HuH-7 (cell line): ENCODE measurements around the gene SLFN14.
"Not testable (repeated sequence)": the region's sequence is repeated elsewhere in the genome, so short reads cannot be mapped to it uniquely, and the experiment has no call there.

Experiments
- DNase-seq: peaks from one replicate; pipeline ENCODE4 v3.0.0; 2011; ENCODE audit warnings: low spot score

SLFN14 gene

DNA sequence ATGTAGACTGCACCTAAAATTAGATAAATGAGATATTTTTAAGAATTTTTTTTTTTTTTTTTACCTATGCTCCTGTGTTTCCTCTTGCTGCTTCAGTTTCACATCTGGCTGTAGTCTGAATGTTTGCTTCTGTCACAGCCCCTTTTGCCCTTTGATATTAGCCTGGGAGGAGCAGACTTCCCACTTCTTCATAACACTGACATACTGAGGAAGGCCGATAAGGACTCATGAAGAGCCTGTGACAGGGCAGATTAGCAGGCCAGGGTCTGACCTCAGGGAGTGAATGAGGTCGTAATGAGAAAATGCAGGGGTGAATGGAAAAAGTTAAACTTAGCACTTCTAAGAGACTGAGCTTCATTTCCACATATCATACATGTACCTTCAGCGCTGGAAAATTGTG is at the start of gene SLFN14:
TSS of gene SLFN14 (minus strand) at position 117 of the 400 bp plus-strand sequence. CDS start 2,757 bp downstream, outside the sequence.
- DNase-seq, result no peak

DNA sequence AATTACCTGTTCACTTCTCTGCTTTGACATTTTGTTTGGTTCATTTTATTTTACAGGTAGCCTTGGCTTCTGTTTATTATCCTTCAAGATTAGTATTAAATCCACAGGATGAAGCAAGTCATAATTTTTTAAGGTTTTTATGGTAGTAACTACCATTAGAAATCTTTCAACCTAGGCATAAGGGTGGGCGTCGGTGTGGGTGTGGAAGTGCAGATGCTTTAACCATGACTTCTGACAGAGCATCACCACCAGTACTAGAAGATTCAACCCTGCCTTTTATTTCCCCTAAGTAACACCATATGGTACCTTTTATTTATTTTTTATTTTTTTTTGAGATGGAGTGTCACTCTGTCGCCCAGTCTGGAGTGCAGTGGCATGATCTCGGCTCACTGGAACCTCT is 49.2 kb upstream of the SLFN14 start:
- DNase-seq, result no peak

DNA sequence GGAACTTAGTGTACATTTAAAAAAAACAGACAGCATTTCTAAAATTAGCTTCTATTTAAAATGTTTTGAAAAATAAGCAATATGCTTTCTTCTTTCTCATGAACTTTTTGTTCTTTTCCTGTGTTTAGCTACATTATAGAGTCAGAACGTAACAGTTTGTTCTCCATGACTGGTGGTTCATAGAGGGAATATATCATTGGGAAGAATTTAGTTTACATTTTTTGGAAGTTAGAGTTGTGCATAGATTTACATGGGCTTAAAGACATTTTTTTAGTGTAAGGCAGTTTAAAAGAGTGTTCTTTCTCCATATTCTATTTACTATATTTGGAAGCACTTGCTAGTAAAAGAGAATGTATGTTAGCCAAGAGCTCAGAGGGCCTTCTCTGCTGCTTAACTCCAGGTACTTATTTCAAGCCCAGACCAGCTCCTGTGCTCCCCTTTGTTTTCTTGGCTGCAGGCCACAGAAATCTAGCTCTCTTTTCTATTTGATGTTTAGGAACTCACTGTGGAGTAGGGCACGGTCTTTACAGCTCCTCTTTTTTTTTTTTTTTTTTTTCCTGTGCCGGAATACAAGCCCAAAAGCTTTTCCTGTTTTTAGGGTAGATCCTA is 46.7 kb upstream of the SLFN14 start:
- DNase-seq, result no peak

DNA sequence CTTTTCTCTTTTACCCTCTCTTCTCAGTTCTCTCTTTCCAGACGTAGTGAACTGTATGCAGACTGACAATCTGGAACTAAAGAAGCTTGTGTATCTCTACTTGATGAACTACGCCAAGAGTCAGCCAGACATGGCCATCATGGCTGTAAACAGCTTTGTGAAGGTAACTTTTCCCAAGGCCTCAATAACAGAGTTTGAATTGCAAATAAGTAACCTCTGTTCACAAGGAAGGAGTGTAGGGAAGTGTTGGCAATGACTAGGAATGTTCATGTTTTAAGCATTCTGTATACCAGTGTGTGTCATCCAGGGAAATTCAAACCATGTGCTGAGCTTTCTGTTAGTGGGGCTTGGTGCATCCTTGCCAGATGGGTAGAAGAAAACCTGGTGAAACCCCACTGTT is 45.1 kb upstream of the SLFN14 start:
- DNase-seq, result no peak

DNA sequence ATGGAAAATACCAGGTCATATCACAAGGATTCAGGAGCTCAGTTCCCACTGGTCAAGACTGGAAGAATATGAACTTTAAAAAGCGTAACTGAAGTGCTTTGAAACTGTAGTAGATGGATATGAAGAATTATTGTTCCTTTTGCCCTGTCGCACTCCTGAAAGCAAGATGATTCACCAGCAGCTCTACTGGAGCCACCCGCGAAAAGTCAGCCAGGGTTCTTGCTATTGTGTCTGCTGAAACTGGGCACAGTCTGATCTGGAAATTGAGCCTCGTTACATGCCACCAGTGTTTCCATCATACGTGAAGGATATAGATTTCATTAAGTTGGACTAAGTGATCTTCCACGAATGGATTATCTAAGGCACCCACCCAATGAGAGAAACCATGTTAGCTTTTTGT is 43.1 kb upstream of the SLFN14 start:
- DNase-seq, result no peak

DNA sequence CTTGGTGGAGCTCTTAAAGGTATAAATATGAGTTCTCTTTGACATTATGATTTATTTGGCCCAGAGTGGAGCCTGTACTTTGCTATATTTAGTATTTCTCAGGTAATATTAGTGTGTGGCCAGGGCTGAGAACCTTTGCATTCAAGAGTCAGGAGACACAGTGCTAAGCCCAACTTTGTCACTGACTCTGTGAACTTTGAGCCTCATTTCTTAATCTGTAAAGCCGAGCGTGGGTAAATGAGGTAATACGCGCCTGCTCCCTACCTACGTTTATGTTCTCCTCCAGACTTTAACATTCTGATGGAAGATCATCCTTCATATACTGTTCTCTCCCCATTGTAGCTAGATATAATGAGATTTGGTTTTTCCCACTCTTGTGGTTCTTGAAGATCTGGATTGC is 37.0 kb upstream of the SLFN14 start:
- no peak for DNase-seq

DNA sequence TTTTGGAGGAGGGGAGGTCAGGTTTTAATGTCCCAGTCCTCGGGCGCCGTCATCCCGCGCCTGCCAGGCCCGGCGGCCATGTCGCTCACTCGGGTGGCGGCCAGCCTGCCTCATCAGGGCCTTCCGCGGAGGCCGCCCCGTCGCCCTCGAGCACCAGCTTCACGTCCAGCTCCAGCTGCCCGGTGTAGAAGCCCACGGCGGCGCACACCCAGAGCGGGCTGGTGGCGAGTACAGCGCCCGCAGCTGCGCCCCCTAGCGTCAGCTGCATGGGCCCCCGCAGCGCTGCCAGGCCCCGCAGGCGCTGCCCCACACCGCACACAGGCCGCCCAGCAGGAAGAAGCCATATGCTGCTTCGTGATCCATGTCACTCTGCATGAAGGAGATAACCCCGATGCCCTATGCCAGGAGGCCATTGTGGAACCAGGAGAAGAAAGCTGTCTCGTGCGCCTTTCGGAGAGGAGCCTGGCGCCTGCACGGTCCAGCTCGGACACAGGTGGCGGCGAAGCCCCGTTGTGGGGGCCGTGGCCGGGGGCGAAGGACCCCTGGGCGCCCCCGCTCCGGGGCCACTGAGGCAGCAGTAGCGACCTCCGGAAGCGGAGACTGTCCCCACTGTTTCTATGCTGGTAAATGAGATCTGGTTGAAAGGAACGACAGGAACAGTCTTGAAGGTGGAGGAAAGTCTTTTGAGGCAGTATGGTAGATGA is 36.1 kb upstream of the SLFN14 start:
- no peak for DNase-seq

DNA sequence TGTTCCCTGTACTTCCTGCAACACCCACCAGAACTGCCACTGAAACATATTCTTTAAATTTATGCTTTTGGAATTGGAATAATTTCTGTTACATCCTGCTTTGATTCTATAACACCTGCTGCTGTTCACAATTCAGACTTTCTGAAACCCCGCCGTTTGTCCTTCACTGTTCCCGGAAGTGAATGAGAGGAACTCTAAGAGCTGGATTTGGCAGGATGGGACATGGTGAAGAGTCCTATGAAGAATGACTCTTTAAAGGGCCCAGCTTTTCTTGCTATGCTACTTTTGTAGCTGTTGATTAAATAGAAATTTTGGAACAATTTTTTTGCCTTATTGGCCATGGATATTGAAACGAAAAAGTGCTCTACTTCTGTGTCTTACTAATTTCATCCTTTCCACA is 35.5 kb upstream of the SLFN14 start:
- DNase-seq, result no peak

DNA sequence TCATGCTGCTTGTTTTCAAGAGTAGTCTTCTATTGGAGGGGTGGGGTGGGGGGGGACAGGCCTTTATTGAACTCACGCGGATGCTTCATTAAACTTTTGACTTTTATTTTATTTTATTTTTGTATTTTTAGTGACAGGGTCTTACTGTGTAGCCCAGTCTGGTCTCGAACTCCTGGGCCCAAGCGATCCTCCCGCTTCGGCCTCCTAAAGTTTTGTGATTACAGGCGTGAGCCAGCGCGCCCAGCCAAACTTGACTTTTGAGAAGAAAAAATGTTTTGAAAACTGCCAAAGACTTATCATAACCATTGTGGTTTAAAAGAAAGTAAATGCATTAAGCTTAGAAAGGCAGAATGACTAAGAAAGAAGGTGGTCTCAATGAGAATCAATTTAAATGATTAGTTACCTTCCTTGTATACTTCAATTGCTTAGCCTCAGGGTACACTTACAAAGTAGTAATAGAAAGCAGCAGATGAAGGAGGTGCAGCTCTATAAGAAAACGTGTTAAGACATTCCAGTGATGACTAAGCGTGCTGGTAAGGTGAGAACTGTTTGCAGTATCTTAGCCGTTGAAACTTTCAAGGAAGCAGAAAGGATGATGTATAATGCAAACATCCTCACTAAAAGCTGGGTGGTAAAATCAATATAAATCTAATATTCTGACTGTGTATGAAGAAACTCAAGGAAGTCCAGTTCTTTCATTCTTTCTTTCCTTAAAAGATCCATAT is 27.7 kb upstream of the SLFN14 start:
- no peak for DNase-seq

DNA sequence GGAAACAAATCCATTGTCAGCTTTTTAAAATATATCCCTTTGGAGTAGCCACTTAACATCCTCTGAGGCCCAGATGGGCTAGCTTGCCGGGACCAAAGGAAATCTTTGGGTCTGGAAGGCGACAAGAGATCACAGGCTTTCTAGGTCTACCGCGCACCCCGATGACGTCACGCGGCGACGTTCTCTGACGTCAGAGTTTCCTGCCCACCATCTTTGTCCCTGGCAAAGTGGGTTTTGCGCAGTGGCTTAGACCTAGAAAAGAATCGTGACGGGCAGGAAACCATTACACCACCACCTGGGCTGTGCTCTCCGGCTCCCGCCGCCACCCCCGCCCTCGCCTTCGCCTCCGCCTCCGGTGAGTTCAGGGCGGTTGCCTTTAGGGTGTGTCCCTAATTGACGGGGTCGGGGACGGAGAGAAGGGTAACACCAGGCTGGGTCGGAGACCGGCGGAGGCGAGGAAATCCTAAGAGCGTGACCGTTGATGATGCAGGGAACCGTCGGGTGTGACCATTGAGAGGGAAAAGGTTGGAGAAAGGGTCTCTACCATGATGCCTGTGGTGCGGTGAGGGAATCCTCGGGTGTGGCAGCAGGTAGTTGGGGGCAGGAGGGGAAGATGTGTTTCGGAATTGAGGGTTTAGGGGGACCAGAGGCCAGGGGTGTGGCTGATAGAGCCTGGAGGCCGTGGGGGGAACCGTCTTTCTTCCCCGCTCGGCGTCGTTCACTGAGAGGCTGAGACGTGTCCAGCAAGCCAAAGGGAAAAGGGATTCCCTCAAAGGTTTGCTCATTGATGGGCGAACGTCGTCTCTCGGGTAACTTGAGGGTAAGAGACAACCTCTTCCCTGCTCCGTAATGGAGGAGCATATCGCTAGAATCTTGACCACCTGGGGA is 26.7 kb upstream of the SLFN14 start, which contains the start of gene AP2B1:
TSS of gene AP2B1 (plus strand) at position 249 of the 888 bp plus-strand sequence. CDS start 6,709 bp downstream, outside the sequence.
- DNase-seq, result peak; percentile 81

DNA sequence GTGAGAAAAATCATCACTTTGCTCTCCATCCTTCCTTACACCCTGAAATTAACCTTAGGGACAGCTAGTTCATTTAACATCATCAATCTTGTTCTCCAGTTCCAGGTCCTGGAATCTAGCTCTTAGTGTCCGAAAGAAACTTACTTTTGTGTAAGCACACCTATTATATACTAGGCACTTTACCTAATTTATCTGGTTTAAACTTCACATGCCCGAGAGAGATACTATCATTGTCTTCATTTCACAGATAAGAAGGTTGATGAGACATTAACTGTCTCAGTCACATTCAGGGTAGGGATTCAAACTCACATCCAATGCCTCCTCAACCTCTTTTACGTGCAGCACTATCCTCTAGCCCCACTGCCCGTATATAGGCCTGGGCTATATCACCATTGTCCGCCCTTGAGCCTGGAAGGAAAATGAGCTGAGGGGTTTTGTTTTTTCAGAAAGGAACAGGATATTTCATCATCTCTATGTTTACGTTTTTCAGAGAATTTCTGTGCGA is 26.0 kb upstream of the SLFN14 start:
- peak; percentile 24 for DNase-seq

DNA sequence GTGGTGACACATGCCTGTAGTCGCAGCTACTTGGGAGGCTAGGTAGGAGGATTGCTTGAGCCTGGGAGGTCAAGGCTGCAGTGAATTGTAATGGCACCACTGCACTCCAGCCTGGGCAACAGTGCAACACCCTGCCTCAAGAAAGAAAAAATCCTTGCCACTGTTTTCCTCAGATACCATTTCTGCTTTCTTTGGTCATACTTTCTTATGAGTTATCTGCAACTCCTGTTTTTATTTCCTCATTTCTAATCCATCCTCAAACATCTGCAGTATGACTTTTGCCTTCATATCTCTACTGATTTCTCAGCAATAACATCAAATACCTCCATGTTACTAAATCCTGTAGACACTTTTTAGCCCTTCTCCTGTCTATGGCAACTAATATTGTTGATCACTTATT is 23.4 kb upstream of the SLFN14 start:
- no peak for DNase-seq

DNA sequence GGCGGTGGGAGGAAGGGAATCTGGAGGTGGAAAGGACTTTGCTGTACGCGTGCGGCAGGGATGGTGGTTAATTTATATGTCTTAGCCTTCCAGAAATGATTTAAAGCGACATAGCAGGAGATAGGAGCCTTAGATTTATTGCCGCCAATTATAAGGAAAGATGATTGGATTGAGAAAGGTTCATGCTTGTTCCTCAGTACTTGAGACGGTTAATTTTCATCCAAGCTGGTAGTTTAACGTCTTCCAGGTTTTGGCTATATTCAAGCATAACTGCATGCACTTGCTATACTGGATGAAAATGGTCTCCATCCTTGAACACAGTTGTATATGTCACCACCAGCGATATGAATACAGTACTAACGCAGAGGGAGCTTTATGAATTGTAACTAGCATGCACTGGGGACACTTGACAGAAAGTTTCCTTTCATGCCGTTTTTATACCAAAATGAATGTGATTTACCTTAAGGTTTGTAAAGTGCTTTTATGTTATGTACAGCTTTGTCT is 18.4 kb upstream of the SLFN14 start:
- no peak for DNase-seq

DNA sequence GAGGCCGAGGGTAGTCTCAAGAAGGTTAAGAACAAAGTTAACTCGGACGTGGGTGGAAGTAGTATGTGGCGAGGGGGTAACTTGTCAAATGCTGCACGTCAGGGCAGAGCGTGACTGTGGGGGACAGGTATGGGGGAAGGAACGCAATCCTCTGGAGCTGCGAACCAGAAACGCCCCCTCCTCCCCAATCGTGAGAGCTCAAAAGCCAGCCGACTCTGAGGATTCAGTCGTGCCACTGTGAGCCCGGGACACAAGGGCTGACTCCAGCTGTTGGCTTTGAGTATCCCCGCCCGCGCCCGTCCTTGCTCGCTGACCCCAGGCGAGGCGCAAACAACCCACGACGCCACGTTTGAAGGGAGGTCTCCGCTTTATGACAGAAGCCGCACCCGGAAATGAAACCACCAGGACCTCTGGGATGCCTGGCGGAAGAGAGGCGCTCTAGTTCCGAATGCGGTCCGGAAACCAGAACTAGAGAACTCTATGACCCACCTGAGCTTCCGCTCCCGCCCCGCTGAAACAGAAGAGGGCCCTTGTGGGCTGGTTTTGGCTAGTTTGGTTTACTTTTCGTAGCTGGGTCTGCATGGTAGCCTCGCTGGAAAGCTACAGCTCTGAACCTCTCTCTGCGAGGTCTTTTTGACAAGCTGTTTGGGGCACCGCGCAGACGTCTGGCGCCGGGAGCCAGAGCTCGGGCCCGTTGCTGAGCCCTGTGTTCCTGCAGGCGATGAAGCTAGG is 17.7 kb upstream of the SLFN14 start, which contains the start of gene PEX12:
TSS of gene PEX12 (minus strand) at position 375 of the 732 bp plus-strand sequence. CDS start 550 bp downstream, outside the sequence.
- DNase-seq, result peak; percentile 81

DNA sequence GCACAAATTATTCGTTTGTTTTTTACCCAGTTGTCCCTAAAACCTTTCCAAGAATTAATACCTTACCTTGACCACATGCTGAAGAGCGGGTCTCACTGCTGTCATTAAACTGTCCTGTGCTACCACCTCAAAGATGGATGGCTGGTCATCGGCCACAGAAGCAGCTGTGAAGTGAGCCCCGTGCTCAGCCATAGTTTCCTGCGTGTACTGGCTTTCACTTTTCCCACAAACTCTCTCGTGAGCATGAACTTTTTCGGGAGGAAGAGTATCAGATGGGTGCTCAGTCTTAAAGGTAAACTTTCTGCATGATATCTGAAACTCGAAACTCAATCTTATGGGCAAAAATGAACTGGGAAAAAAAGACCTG is 17.2 kb upstream of the SLFN14 start:
- no peak for DNase-seq

DNA sequence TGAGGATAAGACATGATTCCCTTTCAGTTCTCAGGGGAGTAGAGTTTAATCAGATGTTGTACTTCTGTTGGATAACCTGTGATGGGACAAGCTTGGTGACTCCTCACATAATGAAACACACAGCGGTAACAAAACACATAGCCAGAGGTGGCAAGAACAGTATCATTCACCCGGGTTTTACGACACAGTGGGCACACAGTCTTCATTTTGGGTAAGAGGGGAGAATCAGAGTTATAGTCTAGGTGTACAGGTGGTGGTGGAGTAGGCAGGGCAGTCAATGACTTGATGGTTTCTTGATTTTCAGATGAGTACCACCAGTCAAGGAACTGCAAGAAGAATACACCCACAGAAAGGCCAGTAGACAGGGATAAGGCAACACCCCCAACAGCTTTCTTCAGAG is 15.1 kb upstream of the SLFN14 start:
- no peak for DNase-seq

DNA sequence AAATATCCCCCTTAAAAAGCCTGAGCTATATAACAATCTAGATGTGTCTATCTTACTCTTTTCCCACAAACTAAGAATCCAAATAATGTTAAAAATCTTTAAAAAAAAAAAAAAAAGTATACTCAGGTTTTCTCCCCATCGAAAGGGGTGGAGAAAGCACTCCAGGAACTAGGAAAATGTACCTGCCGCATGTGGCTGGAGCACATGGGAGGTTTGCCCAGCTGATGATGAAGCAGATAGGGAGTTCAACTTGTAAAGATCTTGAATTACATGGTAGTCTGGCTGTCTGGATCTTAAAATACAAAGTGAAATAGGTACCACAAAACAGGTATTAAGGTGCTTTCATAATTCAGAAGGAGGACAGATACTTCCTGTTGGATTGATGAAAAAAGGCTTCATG is 8.8 kb upstream of the SLFN14 start:
- DNase-seq, result no peak

DNA sequence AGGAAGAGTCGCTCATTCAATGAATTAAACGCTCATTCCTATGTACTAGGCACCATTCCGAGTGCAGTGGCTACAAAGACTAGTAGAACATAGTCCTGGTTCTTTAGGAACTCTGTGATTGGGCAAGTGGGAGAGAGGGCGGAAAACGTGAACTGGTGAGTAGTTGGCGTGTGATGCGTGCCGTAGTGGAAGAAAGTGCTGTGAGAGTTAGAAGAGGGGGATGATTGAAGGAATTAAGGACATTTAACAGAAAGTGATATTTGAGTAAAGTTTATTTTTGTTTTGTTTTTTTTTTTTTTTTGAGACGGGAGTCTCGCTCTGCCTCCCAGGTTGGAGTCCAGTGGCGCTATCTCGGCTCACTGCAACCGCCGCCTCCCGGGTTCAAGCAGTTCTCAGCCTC is 7.9 kb upstream of the SLFN14 start:
- no peak for DNase-seq

DNA sequence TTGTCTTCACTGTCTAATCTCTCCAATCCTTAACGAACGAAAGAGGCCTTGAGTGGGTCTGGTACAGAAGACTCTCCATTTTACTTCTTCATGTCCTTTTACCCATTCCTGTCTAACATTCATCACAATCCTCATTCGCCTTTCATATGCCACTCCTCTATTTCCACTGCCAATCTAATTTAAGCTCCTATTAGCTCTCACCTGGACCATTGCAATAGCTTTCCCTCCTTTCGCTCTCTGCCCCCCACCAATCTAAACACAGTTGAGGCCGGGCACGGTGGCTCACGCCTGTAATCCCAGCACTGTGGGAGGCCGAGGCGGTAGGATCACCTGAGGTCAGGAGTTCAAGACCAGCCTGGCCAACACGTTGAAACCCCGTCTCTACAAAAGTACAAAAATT is 6.3 kb upstream of the SLFN14 start:
- no peak for DNase-seq

DNA sequence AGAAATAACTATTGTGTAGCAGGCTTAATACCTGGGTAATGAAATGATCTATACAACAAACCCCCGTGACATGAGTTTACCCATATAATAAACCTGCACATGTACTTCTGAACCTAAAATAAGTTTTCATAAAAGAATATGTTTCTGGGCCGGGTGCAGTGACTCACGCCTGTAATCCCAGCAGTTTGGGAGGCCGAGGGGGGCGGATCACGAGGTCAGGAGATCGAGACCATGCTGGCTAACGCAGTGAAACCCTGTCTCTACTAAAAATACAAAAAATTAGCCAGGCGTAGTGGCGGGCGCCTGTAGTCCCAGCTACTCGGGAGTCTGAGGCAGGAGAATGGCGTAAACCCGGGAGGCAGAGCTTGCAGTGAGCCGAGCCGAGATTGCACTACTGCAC is 2.6 kb upstream of the SLFN14 start:
- DNase-seq, result not testable (repeated sequence)
